ENCODE data around the gene GNG2. TPM values are rescaled to one million over a fixed set of nuclear protein-coding genes. Genes with fewer than 3 reads are reported as not detected.
"Not testable (repeated sequence)": the region's sequence is repeated elsewhere in the genome, so short reads cannot be mapped to it uniquely, and the experiment has no call there.

GNG2 gene
- total and polyA plus RNA-seq, 2 donors (not counting 1 experiment from before 2014, with no cell fraction given) = 21.1 to 21.5 TPM

GRCh38 chr14:51901475-51902024, 41.1 kb downstream of the GNG2 start:
- Histone ChIP-seq H3K4me3 (replicated peaks in 1 of 4; ENCODE audit: control extremely low read depth in 1 of 4, insufficient read depth in 1 of 4, low read depth in 3 of 4, low read length in 4 of 4) (no peak overlapping the region), H3K9me3 (ENCODE audit: control insufficient read depth, insufficient read depth, low read depth, low read length) (no peaks in the 10 kb centered on the region), H3K4me2 (ENCODE audit: extremely low read depth, insufficient read depth, low read length) (no peak overlapping the region), H3K27me3 (ENCODE audit: control insufficient read depth, insufficient read depth, low read length) (no peaks in the 10 kb centered on the region), H3K4me1 (ENCODE audit: control insufficient read depth, extremely low read depth, insufficient read depth, low read length) (no peaks in the 10 kb centered on the region), H3K36me3 (ENCODE audit: control insufficient read depth, insufficient read depth, low read length) (no peaks in the 10 kb centered on the region), H2AFZ (ENCODE audit: low read length) (no peak overlapping the region), H3K9ac (ENCODE audit: insufficient read depth, low read length) (no peak overlapping the region), H4K20me1 (ENCODE audit: control insufficient read depth, extremely low read depth, insufficient read depth, low read length) (no peaks in the 10 kb centered on the region), H3K79me2 (ENCODE audit: control insufficient read depth, insufficient read depth, low read length) (no peaks in the 10 kb centered on the region), H3K27ac (ENCODE audit: insufficient read depth, low read length) (no peak overlapping the region)
- TF ChIP-seq CTCF (conservative IDR thresholded peaks at IDR 0.05 in 1 of 2, IDR thresholded peaks at IDR 0.05 in 1 of 2; ENCODE audit: low read depth in 1 of 2, low read length in 2 of 2) (no peak), EZH2 (IDR thresholded peaks at IDR 0.05; ENCODE audit: low read length, missing control alignments) (no peak)
- no peak for DNase-seq (ENCODE audit: low read depth in 2 of 2)

- H3K27me3 ChIP-seq (ENCODE audit: control insufficient read depth, insufficient read depth, low read length); H2AFZ ChIP-seq (ENCODE audit: low read length); H3K9ac ChIP-seq (ENCODE audit: insufficient read depth, low read length); H3K4me1 ChIP-seq (ENCODE audit: control insufficient read depth, extremely low read depth, insufficient read depth, low read length); H4K20me1 ChIP-seq (ENCODE audit: control insufficient read depth, extremely low read depth, insufficient read depth, low read length); H3K9me3 ChIP-seq (ENCODE audit: control insufficient read depth, insufficient read depth, low read depth, low read length); H3K79me2 ChIP-seq (ENCODE audit: control insufficient read depth, insufficient read depth, low read length); H3K36me3 ChIP-seq (ENCODE audit: control insufficient read depth, insufficient read depth, low read length): not testable (repeated sequence)
- H3K4me3 ChIP-seq (replicated peaks in 1 of 4; ENCODE audit: control extremely low read depth in 1 of 4, insufficient read depth in 1 of 4, low read depth in 3 of 4, low read length in 4 of 4) = peak overlapping the region in 1 of 4 experiments; percentile 19
- DNase-seq (ENCODE audit: low read depth in 2 of 2) = peak; percentile 79 to 90
- peak overlapping the region; percentile 50 for H3K27ac ChIP-seq (ENCODE audit: insufficient read depth, low read length)
- peak overlapping the region; percentile 90 for H3K4me2 ChIP-seq (ENCODE audit: extremely low read depth, insufficient read depth, low read length)
These were observed 45.3 kb downstream of the GNG2 start for GRCh38 chr14:51905656-51906121.

GRCh38 chr14:51908086-51908485, 47.7 kb downstream of the GNG2 start:
- no peak overlapping the region for H3K4me2 ChIP-seq (ENCODE audit: extremely low read depth, insufficient read depth, low read length)
- no peaks in the 10 kb centered on the region for H4K20me1 ChIP-seq (ENCODE audit: control insufficient read depth, extremely low read depth, insufficient read depth, low read length)
- no peaks in the 10 kb centered on the region for H3K36me3 ChIP-seq (ENCODE audit: control insufficient read depth, insufficient read depth, low read length)
- H2AFZ ChIP-seq (ENCODE audit: low read length) = no peak overlapping the region
- no peak overlapping the region for H3K27ac ChIP-seq (ENCODE audit: insufficient read depth, low read length)
- no peak overlapping the region for H3K4me3 ChIP-seq (replicated peaks in 1 of 4; ENCODE audit: control extremely low read depth in 1 of 4, insufficient read depth in 1 of 4, low read depth in 3 of 4, low read length in 4 of 4)
- no peak for TF ChIP-seq CTCF (conservative IDR thresholded peaks at IDR 0.05 in 1 of 2, IDR thresholded peaks at IDR 0.05 in 1 of 2; ENCODE audit: low read depth in 1 of 2, low read length in 2 of 2)
- no peak for TF ChIP-seq EZH2 (IDR thresholded peaks at IDR 0.05; ENCODE audit: low read length, missing control alignments)
- no peaks in the 10 kb centered on the region for H3K79me2 ChIP-seq (ENCODE audit: control insufficient read depth, insufficient read depth, low read length)
- no peaks in the 10 kb centered on the region for H3K27me3 ChIP-seq (ENCODE audit: control insufficient read depth, insufficient read depth, low read length)
- no peaks in the 10 kb centered on the region for H3K4me1 ChIP-seq (ENCODE audit: control insufficient read depth, extremely low read depth, insufficient read depth, low read length)
- peak in 1 of 2 donors; percentile 14 for DNase-seq (ENCODE audit: low read depth in 2 of 2)
- H3K9me3 ChIP-seq (ENCODE audit: control insufficient read depth, insufficient read depth, low read depth, low read length) = no peaks in the 10 kb centered on the region
- no peak overlapping the region for H3K9ac ChIP-seq (ENCODE audit: insufficient read depth, low read length)
